ENCODE measurements around the gene MGAT5. TPM values are rescaled to one million over a fixed set of nuclear protein-coding genes. Genes with fewer than 3 reads are reported as not detected.

The MGAT5 gene
- total RNA-seq, 2 experiments from 2014 or later, result 11.6 to 13.0 TPM

- H3K9me3 Mint-ChIP-seq, result no peaks in the 10 kb centered on the region
- H3K36me3 Mint-ChIP-seq (ENCODE audit: low read depth), result no peaks in the 10 kb centered on the region
- H3K27me3 Mint-ChIP-seq (ENCODE audit: low read depth), result no peaks in the 10 kb centered on the region
- DNase-seq, result no peak
- intact Hi-C loops (cut with micrococcal nuclease), result loop anchor here (10.0 kb wide), 1 partner anchor 759 kb away; the partner anchor contains the start of gene RAB3GAP1
- peaks cover 46% of the 10 kb centered on the region for H3K4me1 Mint-ChIP-seq (ENCODE audit: low read depth)
- no peak overlapping the region for H3K4me3 Mint-ChIP-seq
- no peak overlapping the region for H3K27ac Mint-ChIP-seq
- CTCF ChIA-PET, result interaction anchor here (1.4 kb wide), 1 partner anchor 176 kb away, joined by 3 read pairs; no protein-coding TSS in a partner anchor
Measured at GRCh38 chr2:134295441-134295840, 41.6 kb downstream of the MGAT5 start.

- CTCF ChIA-PET, result interaction anchor here (1.4 kb wide), 2 partner anchors 177 to 178 kb away, joined by 3 read pairs; no protein-coding TSS in a partner anchor
- H3K36me3 Mint-ChIP-seq (ENCODE audit: low read depth), result no peaks in the 10 kb centered on the region
- no peak overlapping the region for H3K4me3 Mint-ChIP-seq
Measured at GRCh38 chr2:134296301-134296700, 42.4 kb downstream of the MGAT5 start.

GRCh38 chr2:134299334-134299733, 45.5 kb downstream of the MGAT5 start:
- DNase-seq, result no peak
- intact Hi-C loops (cut with micrococcal nuclease), result loop anchor here (10.0 kb wide), 1 partner anchor 755 kb away; the partner anchor contains the start of gene RAB3GAP1
- no peaks in the 10 kb centered on the region for H3K9me3 Mint-ChIP-seq
- no peaks in the 10 kb centered on the region for H3K27me3 Mint-ChIP-seq (ENCODE audit: low read depth)
- peaks cover 55% of the 10 kb centered on the region for H3K4me1 Mint-ChIP-seq (ENCODE audit: low read depth)
- no peak overlapping the region for H3K27ac Mint-ChIP-seq
- no peaks in the 10 kb centered on the region for H3K36me3 Mint-ChIP-seq (ENCODE audit: low read depth)
- H3K4me3 Mint-ChIP-seq, result no peak overlapping the region
- CTCF ChIA-PET, result interaction anchor here (1.1 to 1.5 kb wide), 2 partner anchors 17 to 153 kb away, joined by 3 to 4 read pairs; no protein-coding TSS in a partner anchor

More at GRCh38 chr2:134296301-134296700, 42.4 kb downstream of the MGAT5 start:
- Mint-ChIP-seq H3K4me1 (ENCODE audit: low read depth) (peaks cover 51% of the 10 kb centered on the region), H3K9me3 (no peaks in the 10 kb centered on the region), H3K27me3 (ENCODE audit: low read depth) (no peaks in the 10 kb centered on the region), H3K27ac (no peak overlapping the region)
- DNase-seq, result no peak
- intact Hi-C loops (cut with micrococcal nuclease), result loop anchor here (10.0 kb wide), 1 partner anchor 758 kb away; the partner anchor contains the start of gene RAB3GAP1

GRCh38 chr2:134300585-134300984, 46.7 kb downstream of the MGAT5 start:
- no peaks in the 10 kb centered on the region for H3K27me3 Mint-ChIP-seq (ENCODE audit: low read depth)
- H3K9me3 Mint-ChIP-seq, result no peaks in the 10 kb centered on the region
- CTCF ChIA-PET, result interaction anchor here (1.0 kb wide), 1 partner anchor 19 kb away, joined by 3 read pairs; no protein-coding TSS in a partner anchor
- no peak overlapping the region for H3K27ac Mint-ChIP-seq
- peaks cover 53% of the 10 kb centered on the region for H3K4me1 Mint-ChIP-seq (ENCODE audit: low read depth)
- H3K36me3 Mint-ChIP-seq (ENCODE audit: low read depth), result no peaks in the 10 kb centered on the region
- H3K4me3 Mint-ChIP-seq, result no peak overlapping the region
- DNase-seq, result no peak
- intact Hi-C loops (cut with micrococcal nuclease), result loop anchor here (2.0 kb wide), 1 partner anchor 20 kb away; no protein-coding TSS in a partner anchor

- intact Hi-C loops (cut with micrococcal nuclease), result loop anchor here (1.0 to 2.0 kb wide), 6 partner anchors 11 to 83 kb away; no protein-coding TSS in a partner anchor
- Mint-ChIP-seq H3K27ac (no peak overlapping the region), H3K9me3 (no peaks in the 10 kb centered on the region), H3K4me3 (peak overlapping the region; percentile 5), H3K27me3 (ENCODE audit: low read depth) (no peaks in the 10 kb centered on the region), H3K36me3 (ENCODE audit: low read depth) (no peaks in the 10 kb centered on the region), H3K4me1 (ENCODE audit: low read depth) (peaks cover 46% of the 10 kb centered on the region)
- CTCF ChIA-PET, result interaction anchor here (0.6 to 1.4 kb wide), 7 partner anchors 9 to 483 kb away, joined by 3 to 5 read pairs (median 3); no protein-coding TSS in a partner anchor
- DNase-seq, result no peak
Measured at GRCh38 chr2:134301099-134301927, 47.4 kb downstream of the MGAT5 start.

GRCh38 chr2:134301928-134302260, 48.0 kb downstream of the MGAT5 start:
- CTCF ChIA-PET, result interaction anchor here (0.6 to 1.4 kb wide), 5 partner anchors 8 to 482 kb away, joined by 3 to 5 read pairs (median 3); no protein-coding TSS in a partner anchor
- no peaks in the 10 kb centered on the region for H3K36me3 Mint-ChIP-seq (ENCODE audit: low read depth)
- intact Hi-C loops (cut with micrococcal nuclease), result loop anchor here (1.0 to 2.0 kb wide), 7 partner anchors 11 to 84 kb away; no protein-coding TSS in a partner anchor
- no peak for DNase-seq
- peaks cover 41% of the 10 kb centered on the region for H3K4me1 Mint-ChIP-seq (ENCODE audit: low read depth)
- no peaks in the 10 kb centered on the region for H3K27me3 Mint-ChIP-seq (ENCODE audit: low read depth)
- no peaks in the 10 kb centered on the region for H3K9me3 Mint-ChIP-seq
- no peak overlapping the region for H3K27ac Mint-ChIP-seq
- no peak overlapping the region for H3K4me3 Mint-ChIP-seq

- Mint-ChIP-seq H3K4me1 (ENCODE audit: low read depth) (peaks cover 51% of the 10 kb centered on the region), H3K27me3 (ENCODE audit: low read depth) (no peaks in the 10 kb centered on the region), H3K9me3 (peaks cover 3% of the 10 kb centered on the region), H3K27ac (no peak overlapping the region), H3K36me3 (ENCODE audit: low read depth) (no peaks in the 10 kb centered on the region), H3K4me3 (no peak overlapping the region)
- CTCF ChIA-PET, result interaction anchor here (1.1 to 2.3 kb wide), 2 partner anchors 12 to 59 kb away, joined by 3 to 9 read pairs; no protein-coding TSS in a partner anchor
- no peak for DNase-seq
- intact Hi-C loops (cut with micrococcal nuclease), result no loop called here
Measured at GRCh38 chr2:134304394-134305108, 50.7 kb downstream of the MGAT5 start.

GRCh38 chr2:134305109-134305491, 51.2 kb downstream of the MGAT5 start:
- Mint-ChIP-seq H3K4me1 (ENCODE audit: low read depth) (peaks cover 50% of the 10 kb centered on the region), H3K4me3 (no peak overlapping the region)

GRCh38 chr2:134306521-134306920, 52.6 kb downstream of the MGAT5 start:
- Mint-ChIP-seq H3K4me1 (ENCODE audit: low read depth) (peaks cover 46% of the 10 kb centered on the region), H3K9me3 (peaks cover 3% of the 10 kb centered on the region), H3K27me3 (ENCODE audit: low read depth) (no peaks in the 10 kb centered on the region), H3K4me3 (no peak overlapping the region), H3K27ac (no peak overlapping the region), H3K36me3 (ENCODE audit: low read depth) (no peaks in the 10 kb centered on the region)
- intact Hi-C loops (cut with micrococcal nuclease), result no loop called here
- no peak for DNase-seq
- CTCF ChIA-PET, result interaction anchor here (1.3 to 2.3 kb wide), 2 partner anchors 61 to 105 kb away, joined by 3 to 9 read pairs; no protein-coding TSS in a partner anchor

More at GRCh38 chr2:134305109-134305491, 51.2 kb downstream of the MGAT5 start:
- H3K27me3 Mint-ChIP-seq (ENCODE audit: low read depth), result no peaks in the 10 kb centered on the region
- no peak for DNase-seq
- no peaks in the 10 kb centered on the region for H3K36me3 Mint-ChIP-seq (ENCODE audit: low read depth)
- CTCF ChIA-PET, result interaction anchor here (1.1 to 2.3 kb wide), 2 partner anchors 12 to 60 kb away, joined by 3 to 9 read pairs; no protein-coding TSS in a partner anchor
- H3K27ac Mint-ChIP-seq, result no peak overlapping the region
- intact Hi-C loops (cut with micrococcal nuclease), result no loop called here
- H3K9me3 Mint-ChIP-seq, result peaks cover 3% of the 10 kb centered on the region

GRCh38 chr2:134307334-134307733, 53.5 kb downstream of the MGAT5 start:
- CTCF ChIA-PET, result no interaction called here
- no peak for DNase-seq
- intact Hi-C loops (cut with micrococcal nuclease), result no loop called here
- Mint-ChIP-seq H3K27me3 (ENCODE audit: low read depth) (no peaks in the 10 kb centered on the region), H3K4me1 (ENCODE audit: low read depth) (peaks cover 49% of the 10 kb centered on the region), H3K9me3 (peaks cover 3% of the 10 kb centered on the region), H3K27ac (no peak overlapping the region), H3K36me3 (ENCODE audit: low read depth) (peaks cover under 1% of the 10 kb centered on the region), H3K4me3 (no peak overlapping the region)

- Mint-ChIP-seq H3K4me3 (no peak overlapping the region), H3K36me3 (ENCODE audit: low read depth) (peaks cover 2% of the 10 kb centered on the region), H3K27me3 (ENCODE audit: low read depth) (no peaks in the 10 kb centered on the region), H3K4me1 (ENCODE audit: low read depth) (peaks cover 56% of the 10 kb centered on the region), H3K27ac (no peak overlapping the region), H3K9me3 (peaks cover 3% of the 10 kb centered on the region)
- intact Hi-C loops (cut with micrococcal nuclease), result no loop called here
- CTCF ChIA-PET, result no interaction called here
- DNase-seq, result no peak
Measured at GRCh38 chr2:134308474-134309385, 54.9 kb downstream of the MGAT5 start.

All from activated naive CD4-positive, alpha-beta T cell treated with anti-CD3 and anti-CD28 coated beads for 36 hours (primary cell).